Colon (tissue), 2 donors: ENCODE measurements around the gene SLC35E3.

Experiments
- FAIRE-seq: peaks from 2 replicates; lab custom pipeline; 2012; peaks lifted over from hg19 to GRCh38; lab: Jason Lieb, UNC
- donor health status: control.
- donor health status: control.

SLC35E3 gene

GRCh38 chr12:68745904-68746571 is at the start of gene SLC35E3:
TSS of gene SLC35E3 (plus strand) at chr12:68746176. CDS start at chr12:68746378, 202 bp downstream.
- FAIRE-seq = no peak

GRCh38 chr12:68699486-68699885 is 46.5 kb upstream of the SLC35E3 start:
- FAIRE-seq = no peak

- no peak for FAIRE-seq
Observed at GRCh38 chr12:68727776-68728175, 18.2 kb upstream of the SLC35E3 start.

GRCh38 chr12:68733661-68734071 is 12.3 kb upstream of the SLC35E3 start:
- no peak for FAIRE-seq

GRCh38 chr12:68739891-68740290 is 6.1 kb upstream of the SLC35E3 start:
- no peak for FAIRE-seq

GRCh38 chr12:68743356-68743755 is 2.6 kb upstream of the SLC35E3 start:
- FAIRE-seq = no peak

- no peak for FAIRE-seq
Observed at GRCh38 chr12:68745376-68745903, 536 bp upstream of the SLC35E3 start.

- no peak for FAIRE-seq
Observed at GRCh38 chr12:68746572-68747180, 700 bp downstream of the SLC35E3 start.

- no peak for FAIRE-seq
Observed at GRCh38 chr12:68749443-68749842, 3.5 kb downstream of the SLC35E3 start.

- FAIRE-seq = no peak
Observed at GRCh38 chr12:68749861-68750260, 3.9 kb downstream of the SLC35E3 start.

- no peak for FAIRE-seq
Observed at GRCh38 chr12:68750506-68750905, 4.5 kb downstream of the SLC35E3 start.

GRCh38 chr12:68755536-68756243 is 9.7 kb downstream of the SLC35E3 start:
- no peak for FAIRE-seq

GRCh38 chr12:68759852-68760251 is 13.9 kb downstream of the SLC35E3 start:
- FAIRE-seq = no peak

GRCh38 chr12:68760806-68761441 is 14.9 kb downstream of the SLC35E3 start:
- no peak for FAIRE-seq

GRCh38 chr12:68761442-68761812 is 15.5 kb downstream of the SLC35E3 start:
- no peak for FAIRE-seq

GRCh38 chr12:68761901-68762630 is 16.1 kb downstream of the SLC35E3 start:
- FAIRE-seq = no peak

- FAIRE-seq = no peak
Observed at GRCh38 chr12:68762691-68763090, 16.7 kb downstream of the SLC35E3 start.

- FAIRE-seq = no peak
Observed at GRCh38 chr12:68765696-68766095, 19.7 kb downstream of the SLC35E3 start.

GRCh38 chr12:68766646-68767045 is 20.7 kb downstream of the SLC35E3 start:
- FAIRE-seq = no peak

- no peak for FAIRE-seq
Observed at GRCh38 chr12:68767191-68767590, 21.2 kb downstream of the SLC35E3 start.

GRCh38 chr12:68768431-68768939 is 22.5 kb downstream of the SLC35E3 start:
- no peak for FAIRE-seq

GRCh38 chr12:68769941-68770340 is 24.0 kb downstream of the SLC35E3 start:
- no peak for FAIRE-seq
